Measurements from ENCODE around the gene RAB40C.
A peak's percentile ranks its signal among the peaks of the same experiment; 100 is the strongest.

RAB40C gene

GRCh38 chr16:617855-618254 lies 28.0 kb downstream of the RAB40C start:
- TF ChIP-seq Cebpa-rat (IDR thresholded peaks at IDR 0.05), result no peak
- H3K4me3 ChIP-seq, result no peak overlapping the region
- no peak overlapping the region for H3K4me2 ChIP-seq
- H4K20me1 ChIP-seq, result peaks cover 29 to 91% (median 75%) of the 10 kb centered on the region in 11 experiments; a peak in 21 of 22 replicates
- peaks cover 0 to 45% (median 35%) of the 10 kb centered on the region in 10 experiments; a peak in 16 of 20 replicates for H3K4me1 ChIP-seq
- no peak overlapping the region for H3K27ac ChIP-seq
- H3K9me3 ChIP-seq (replicated peaks in 1 of 11), result peaks cover 0 to 13% (median 12%) of the 10 kb centered on the region in 11 experiments; a peak in 19 of 22 replicates
- peaks cover 8 to 37% (median 15%) of the 10 kb centered on the region in 11 experiments; a peak in 15 of 22 replicates for H3K36me3 ChIP-seq
- no peaks in the 10 kb centered on the region for H3K27me3 ChIP-seq
- no peak overlapping the region for H3K9ac ChIP-seq

DNA sequence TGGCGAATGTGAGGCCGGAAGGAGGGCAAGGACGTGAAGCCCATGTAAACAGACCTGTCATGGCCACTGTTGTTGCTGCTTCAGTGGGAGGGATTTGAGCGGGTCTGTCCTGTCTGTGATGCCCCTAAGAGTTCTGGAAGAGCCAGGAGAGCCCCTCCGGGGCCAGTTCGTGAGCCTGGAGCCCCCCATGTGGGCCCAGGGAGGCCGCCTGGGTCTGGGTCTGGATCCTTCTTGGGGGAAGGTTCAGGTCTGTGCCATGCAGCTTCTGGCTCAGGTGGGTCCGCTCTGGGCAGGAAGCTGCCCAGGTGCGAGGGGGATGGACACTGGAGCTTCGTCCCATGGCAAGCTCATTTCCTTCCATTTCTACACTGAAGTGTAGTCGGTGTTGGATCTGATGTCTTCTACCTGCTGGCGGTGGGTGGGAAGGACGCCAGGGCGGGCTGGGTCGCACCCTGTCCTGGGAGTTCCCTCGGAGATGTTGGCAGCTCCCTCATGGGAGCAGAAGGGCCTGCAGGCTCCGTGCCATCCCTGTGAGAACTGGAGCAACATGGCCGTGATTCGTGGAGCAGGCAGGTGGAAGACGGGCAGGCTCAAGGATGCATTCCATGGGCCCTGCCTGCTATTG lies 29.7 kb downstream of the RAB40C start:
- no peaks in the 10 kb centered on the region for H3K27me3 ChIP-seq
- no peak overlapping the region for H3K9ac ChIP-seq
- TF ChIP-seq Cebpa-rat (IDR thresholded peaks at IDR 0.05), result no peak
- no peaks in the 10 kb centered on the region for H3K9me3 ChIP-seq (replicated peaks in 1 of 11)
- H3K4me1 ChIP-seq, result peaks cover 0 to 48% (median 36%) of the 10 kb centered on the region in 10 experiments; a peak in 16 of 20 replicates
- no peak overlapping the region for H3K4me3 ChIP-seq
- H3K4me2 ChIP-seq, result no peak overlapping the region
- no peak overlapping the region for H3K27ac ChIP-seq
- H3K36me3 ChIP-seq, result peaks cover 0 to 27% (median 6%) of the 10 kb centered on the region in 11 experiments; a peak in 11 of 22 replicates
- peaks cover 25 to 97% (median 81%) of the 10 kb centered on the region in 11 experiments; a peak in 21 of 22 replicates for H4K20me1 ChIP-seq

DNA sequence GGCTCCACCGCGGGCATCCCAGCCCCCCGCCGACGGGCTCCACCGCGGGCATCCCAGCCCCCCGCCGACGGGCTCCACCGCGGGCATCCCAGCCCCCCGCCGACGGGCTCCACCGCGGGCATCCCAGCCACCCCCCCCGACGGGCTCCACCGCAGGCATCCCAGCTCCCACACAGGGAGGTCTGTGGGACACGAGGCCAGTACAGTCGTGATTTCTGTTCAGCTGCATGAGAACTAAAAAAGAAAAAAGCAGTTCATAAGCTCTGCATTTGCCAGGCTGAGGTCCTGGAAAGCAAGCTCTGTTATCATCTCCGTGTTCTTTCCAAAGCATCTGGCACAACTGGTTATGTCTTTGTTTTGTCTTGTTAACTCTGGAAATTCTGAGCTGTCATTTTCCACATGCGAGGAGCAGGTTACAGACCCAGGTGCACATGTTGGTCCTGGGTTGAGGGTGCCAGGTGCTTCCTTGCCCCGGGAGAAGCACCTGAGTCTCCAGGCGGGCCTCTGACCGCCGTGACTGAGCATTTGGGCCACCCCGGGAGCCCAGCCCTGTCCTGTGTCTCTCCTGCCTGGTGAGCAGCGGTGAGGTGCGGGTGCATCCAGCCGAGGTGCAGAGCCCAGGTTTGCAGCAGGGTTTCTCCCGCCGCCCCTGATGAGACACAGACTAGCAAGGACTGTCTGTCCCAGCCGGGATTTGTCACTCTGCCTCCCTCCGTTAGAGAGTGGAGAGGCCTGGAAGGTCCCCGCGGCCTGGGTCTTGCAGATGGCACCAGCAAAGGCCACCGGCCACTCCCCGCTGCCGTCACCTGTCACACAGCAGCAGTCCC lies 31.0 kb downstream of the RAB40C start:
- peak overlapping the region in 8 of 11 experiments; percentile 10 to 62 (median 38); a peak in 13 of 22 replicates for H3K4me2 ChIP-seq
- peaks cover 0 to 46% (median 36%) of the 10 kb centered on the region in 10 experiments; a peak in 16 of 20 replicates for H3K4me1 ChIP-seq
- peak overlapping the region in 4 of 11 experiments; percentile 6 to 41 (median 18); a peak in 4 of 22 replicates for H3K9ac ChIP-seq
- no peaks in the 10 kb centered on the region for H3K27me3 ChIP-seq
- H4K20me1 ChIP-seq, result peaks cover 24 to 97% (median 81%) of the 10 kb centered on the region in 11 experiments; a peak in 21 of 22 replicates
- H3K4me3 ChIP-seq, result no peak overlapping the region
- peaks cover 0 to 33% (median 13%) of the 10 kb centered on the region in 11 experiments; a peak in 13 of 22 replicates for H3K36me3 ChIP-seq
- no peaks in the 10 kb centered on the region for H3K9me3 ChIP-seq (replicated peaks in 1 of 11)
- H3K27ac ChIP-seq, result no peak overlapping the region
- TF ChIP-seq Cebpa-rat (IDR thresholded peaks at IDR 0.05), result no peak

DNA sequence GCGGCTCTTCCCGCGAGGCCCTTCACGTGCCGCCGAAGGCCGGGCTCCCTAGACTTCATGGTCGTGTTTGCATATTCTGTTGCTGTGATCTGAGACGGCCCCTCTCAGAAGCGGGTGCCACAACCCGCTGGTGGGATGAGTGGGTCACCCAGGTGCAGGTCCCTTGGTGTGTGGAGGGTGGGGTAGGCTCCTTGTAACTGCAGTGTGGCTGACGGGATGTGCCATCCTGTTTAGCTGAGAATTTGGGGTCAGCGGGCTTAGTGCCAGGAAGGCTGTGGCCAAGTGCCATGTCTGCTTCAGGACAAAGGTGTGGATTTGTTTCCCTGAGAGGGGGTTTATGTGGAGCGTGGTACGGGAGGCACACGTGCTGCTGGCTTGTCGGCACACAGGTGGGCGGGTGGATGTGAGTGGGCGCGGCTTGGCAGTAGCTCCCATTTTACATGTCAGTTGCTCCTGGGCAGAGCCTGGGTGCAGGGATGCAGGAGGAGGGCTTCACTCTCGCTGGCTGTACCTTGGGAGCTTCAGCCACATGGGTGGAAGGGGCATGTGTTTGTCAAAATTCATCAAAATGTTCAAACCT lies 31.8 kb downstream of the RAB40C start:
- peaks cover 0 to 40% (median 18%) of the 10 kb centered on the region in 11 experiments; a peak in 14 of 22 replicates for H3K36me3 ChIP-seq
- H3K9ac ChIP-seq, result peak overlapping the region in 4 of 11 experiments; percentile 7 to 41 (median 33); a peak in 4 of 22 replicates
- H3K9me3 ChIP-seq (replicated peaks in 1 of 11), result no peaks in the 10 kb centered on the region
- TF ChIP-seq Cebpa-rat (IDR thresholded peaks at IDR 0.05), result no peak
- peaks cover 24 to 97% (median 80%) of the 10 kb centered on the region in 11 experiments; a peak in 21 of 22 replicates for H4K20me1 ChIP-seq
- no peak overlapping the region for H3K4me3 ChIP-seq
- H3K27me3 ChIP-seq, result no peaks in the 10 kb centered on the region
- H3K27ac ChIP-seq, result no peak overlapping the region
- H3K4me1 ChIP-seq, result peaks cover 5 to 46% (median 39%) of the 10 kb centered on the region in 10 experiments; a peak in 19 of 20 replicates
- H3K4me2 ChIP-seq, result peak overlapping the region in 8 of 11 experiments; percentile 10 to 62 (median 38); a peak in 14 of 22 replicates

DNA sequence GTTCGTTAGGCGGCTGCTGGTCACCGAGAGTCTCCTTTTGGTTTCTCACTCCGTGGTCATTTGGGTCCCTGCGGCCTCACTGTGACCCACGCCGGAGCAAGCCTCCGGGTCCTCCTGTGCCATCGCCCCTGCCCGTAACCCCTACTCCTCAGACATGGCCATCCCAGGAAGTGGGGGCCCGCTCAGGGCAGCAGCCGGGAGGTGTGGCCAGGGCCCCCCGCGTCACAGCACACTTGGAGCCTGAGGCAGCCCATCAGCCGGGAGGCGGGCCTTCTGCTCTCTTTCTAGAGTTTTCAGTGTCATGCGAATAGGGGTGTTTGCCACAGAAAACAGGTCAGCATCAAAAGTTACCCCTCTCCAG lies 33.0 kb downstream of the RAB40C start:
- no peak overlapping the region for H3K4me3 ChIP-seq
- no peak overlapping the region for H3K4me2 ChIP-seq
- H3K9me3 ChIP-seq (replicated peaks in 1 of 11), result no peaks in the 10 kb centered on the region
- peaks cover 24 to 97% (median 73%) of the 10 kb centered on the region in 11 experiments; a peak in 21 of 22 replicates for H4K20me1 ChIP-seq
- H3K36me3 ChIP-seq, result peaks cover 7 to 43% (median 24%) of the 10 kb centered on the region in 11 experiments; a peak in 19 of 22 replicates
- no peak for TF ChIP-seq Cebpa-rat (IDR thresholded peaks at IDR 0.05)
- H3K4me1 ChIP-seq, result peaks cover 12 to 51% (median 42%) of the 10 kb centered on the region in 10 experiments
- no peak overlapping the region for H3K9ac ChIP-seq
- no peak overlapping the region for H3K27ac ChIP-seq
- H3K27me3 ChIP-seq, result no peaks in the 10 kb centered on the region

DNA sequence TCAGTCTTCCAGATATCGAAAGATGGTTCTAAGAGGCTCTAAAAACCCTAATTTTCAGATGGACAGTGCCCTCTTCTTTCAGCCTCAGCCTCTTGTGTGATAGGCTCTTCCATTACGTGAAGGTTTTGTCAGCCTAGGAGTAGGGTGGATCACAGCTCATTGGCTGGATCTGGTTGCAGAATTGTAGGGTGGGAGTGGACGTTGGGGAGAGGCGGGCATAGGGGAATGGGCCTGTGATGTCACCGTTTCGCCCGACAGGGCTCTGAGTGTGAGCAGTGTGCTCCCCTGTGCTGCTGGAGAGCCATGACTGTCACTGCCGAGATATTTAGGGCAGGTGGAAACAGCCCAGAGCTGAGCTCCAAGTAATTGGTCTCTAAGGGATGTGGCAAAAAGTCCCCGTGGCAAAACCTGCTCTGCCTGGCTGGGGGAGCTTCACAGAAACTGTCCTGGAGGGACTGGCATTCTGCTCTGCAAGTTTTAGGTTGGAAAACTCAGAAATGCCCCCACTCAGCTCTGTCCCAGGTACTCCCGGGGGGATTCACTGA lies 34.7 kb downstream of the RAB40C start:
- H3K27ac ChIP-seq, result no peak overlapping the region
- TF ChIP-seq Cebpa-rat (IDR thresholded peaks at IDR 0.05), result no peak
- H3K4me1 ChIP-seq, result peaks cover 12 to 53% (median 43%) of the 10 kb centered on the region in 10 experiments

DNA sequence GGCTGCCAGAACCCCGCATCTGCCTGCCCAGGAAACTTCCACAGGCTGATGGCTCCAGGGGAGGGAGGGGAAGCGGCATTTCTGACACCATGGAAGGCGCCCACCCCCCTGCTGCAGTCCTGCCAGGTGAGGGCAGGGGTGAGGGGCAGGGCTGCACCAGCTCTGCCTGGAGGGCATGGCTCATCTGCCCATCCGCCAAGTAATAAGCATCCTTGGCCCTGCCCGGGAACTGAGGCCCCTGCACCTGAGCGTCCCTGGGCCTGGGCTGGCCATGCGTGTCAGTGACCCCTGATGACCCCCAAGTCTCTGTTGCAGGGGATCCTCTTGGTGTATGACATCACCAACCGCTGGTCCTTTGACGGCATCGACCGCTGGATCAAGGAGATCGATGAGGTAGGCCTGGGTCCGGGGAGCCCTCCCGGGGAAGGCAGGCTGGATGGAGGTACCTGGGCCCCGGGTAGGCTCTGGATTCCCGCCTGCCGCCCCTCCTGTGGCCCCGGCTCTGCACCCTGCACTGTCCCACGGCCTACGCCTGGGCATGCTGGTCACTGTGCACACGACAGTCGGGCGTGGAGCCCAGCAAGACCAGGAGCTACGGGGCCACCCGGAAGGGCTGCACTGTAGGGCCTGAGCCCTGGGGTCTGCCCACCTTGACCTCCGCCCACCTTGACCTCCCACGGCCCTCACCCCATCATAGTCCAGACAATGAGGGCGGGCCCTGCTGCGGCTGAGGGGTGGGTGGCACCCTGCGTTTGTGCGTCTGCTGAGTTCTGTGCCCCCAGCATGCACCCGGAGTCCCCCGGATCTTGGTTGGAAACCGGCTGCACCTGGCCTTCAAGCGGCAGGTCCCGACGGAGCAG lies 35.5 kb downstream of the RAB40C start:
- Histone ChIP-seq H3K27ac (no peak overlapping the region), H3K27me3 (no peaks in the 10 kb centered on the region), H3K36me3 (peaks cover 7 to 46% (median 38%) of the 10 kb centered on the region in 11 experiments; a peak in 19 of 22 replicates), H3K9ac (peak overlapping the region in 5 of 11 experiments; percentile 30 to 57 (median 44); a peak in 7 of 22 replicates), H3K4me3 (no peak overlapping the region), H3K4me1 (peaks cover 16 to 59% (median 46%) of the 10 kb centered on the region in 10 experiments), H4K20me1 (peaks cover 9 to 97% (median 72%) of the 10 kb centered on the region in 11 experiments; a peak in 21 of 22 replicates), H3K9me3 (replicated peaks in 1 of 11) (no peaks in the 10 kb centered on the region), H3K4me2 (peak overlapping the region in 7 of 11 experiments; percentile 20 to 66 (median 49); a peak in 12 of 22 replicates)
- no peak for TF ChIP-seq Cebpa-rat (IDR thresholded peaks at IDR 0.05)

More for the DNA sequence above, 34.7 kb downstream of the RAB40C start:
- Histone ChIP-seq H3K9ac (peak overlapping the region in 5 of 11 experiments; percentile 15 to 57 (median 44); a peak in 7 of 22 replicates), H4K20me1 (peaks cover 12 to 97% (median 71%) of the 10 kb centered on the region in 11 experiments; a peak in 21 of 22 replicates), H3K4me3 (no peak overlapping the region), H3K27me3 (no peaks in the 10 kb centered on the region), H3K36me3 (peaks cover 7 to 46% (median 38%) of the 10 kb centered on the region in 11 experiments; a peak in 19 of 22 replicates), H3K9me3 (replicated peaks in 1 of 11) (no peaks in the 10 kb centered on the region), H3K4me2 (peak overlapping the region in 8 of 11 experiments; percentile 20 to 66 (median 47); a peak in 14 of 22 replicates)
